KMS-11 (cell line): Measurements from ENCODE around the gene GAK.

Source experiments
- H2AFZ ChIP-seq: fragments of 200-600 bp; sonication (generic); 2 replicates; pipeline ENCODE4 v1.6.1; 2016; ENCODE audit warnings: antibody characterized with exemption, mixed run types, low read depth
- H3K27ac ChIP-seq: fragments of 200-600 bp; sonication (generic); 2 replicates; pipeline ENCODE4 v1.6.1; 2016; ENCODE audit warnings: mild to moderate bottlenecking, mixed run types
- H3K27me3 ChIP-seq: fragments of 200-600 bp; sonication (generic); 2 replicates; pipeline ENCODE4 v1.6.1; 2017; ENCODE audit warnings: mild to moderate bottlenecking, low read depth, mixed run types, moderate library complexity; ENCODE audit not compliant: insufficient read depth
- H3K36me3 ChIP-seq: fragments of 200-600 bp; sonication (generic); 2 replicates; pipeline ENCODE4 v1.6.1; 2017; ENCODE audit warnings: mild to moderate bottlenecking, mixed run types; ENCODE audit not compliant: insufficient read depth
- H3K4me1 ChIP-seq: fragments of 200-600 bp; sonication (generic); 2 replicates; pipeline ENCODE4 v1.6.1; 2016; ENCODE audit warnings: mild to moderate bottlenecking, low read depth, mixed run types; ENCODE audit not compliant: poor library complexity, severe bottlenecking
- H3K4me2 ChIP-seq: fragments of 200-600 bp; sonication (generic); 2 replicates; pipeline ENCODE4 v1.7.0; 2016; ENCODE audit warnings: mild to moderate bottlenecking, mixed run types
- H3K4me3 ChIP-seq: fragments of 200-600 bp; sonication (generic); IDR thresholded peaks from 2 replicates; pipeline ENCODE4 v1.6.1; 2017; ENCODE audit warnings: low read depth, low read length, mixed read lengths; ENCODE audit not compliant: insufficient read depth
- H3K79me2 ChIP-seq: fragments of 200-600 bp; sonication (generic); 2 replicates; pipeline ENCODE4 v1.6.1; 2016; ENCODE audit warnings: low read depth, mixed run types; ENCODE audit not compliant: insufficient read depth
- H3K9ac ChIP-seq: fragments of 200-600 bp; sonication (generic); 2 replicates; pipeline ENCODE4 v1.6.1; 2016; ENCODE audit warnings: mild to moderate bottlenecking, mixed run types
- H4K20me1 ChIP-seq: fragments of 200-600 bp; sonication (generic); 2 replicates; pipeline ENCODE4 v1.6.1; 2016; ENCODE audit warnings: mild to moderate bottlenecking, mixed run types; ENCODE audit not compliant: insufficient read depth
- CTCF ChIP-seq: fragments of 200-600 bp; sonication (generic); conservative IDR thresholded peaks from 2 replicates; pipeline ENCODE4 v1.6.1; 2017; ENCODE audit warnings: low read depth, mild to moderate bottlenecking, antibody characterized with exemption, low read length, moderate library complexity, mixed read lengths

Gene GAK

GRCh38 chr4:910366-911091 lies 21.6 kb downstream of the GAK start:
- Histone ChIP-seq H3K4me3 (no peak overlapping the region), H3K36me3 (no peaks in the 10 kb centered on the region), H3K4me2 (no peak overlapping the region), H2AFZ (no peak overlapping the region), H3K4me1 (no peaks in the 10 kb centered on the region), H4K20me1 (no peaks in the 10 kb centered on the region), H3K27ac (no peak overlapping the region), H3K9ac (no peak overlapping the region), H3K79me2 (peaks cover 5% of the 10 kb centered on the region; the same call in 1 of the 2 replicates), H3K27me3 (no peaks in the 10 kb centered on the region)
- no peak for TF ChIP-seq CTCF

- H3K4me2 ChIP-seq = no peak overlapping the region
- no peak for TF ChIP-seq CTCF
- H3K79me2 ChIP-seq = no peaks in the 10 kb centered on the region
- no peaks in the 10 kb centered on the region for H3K4me1 ChIP-seq
- H2AFZ ChIP-seq = no peak overlapping the region
- H3K9ac ChIP-seq = no peak overlapping the region
- H3K27me3 ChIP-seq = no peaks in the 10 kb centered on the region
- H3K36me3 ChIP-seq = no peaks in the 10 kb centered on the region
- H3K27ac ChIP-seq = no peak overlapping the region
- H3K4me3 ChIP-seq = no peak overlapping the region
- H4K20me1 ChIP-seq = no peaks in the 10 kb centered on the region
These were observed 22.3 kb downstream of the GAK start for GRCh38 chr4:909821-910220.

GRCh38 chr4:909131-909571 lies 23.0 kb downstream of the GAK start:
- Histone ChIP-seq H3K79me2 (no peaks in the 10 kb centered on the region), H3K4me2 (no peak overlapping the region), H2AFZ (no peak overlapping the region), H3K4me1 (no peaks in the 10 kb centered on the region), H3K27ac (no peak overlapping the region), H3K4me3 (no peak overlapping the region), H3K36me3 (no peaks in the 10 kb centered on the region), H4K20me1 (no peaks in the 10 kb centered on the region), H3K9ac (no peak overlapping the region), H3K27me3 (no peaks in the 10 kb centered on the region)
- TF ChIP-seq CTCF = no peak

- no peak for TF ChIP-seq CTCF
- H3K36me3 ChIP-seq = no peaks in the 10 kb centered on the region
- H2AFZ ChIP-seq = no peak overlapping the region
- no peaks in the 10 kb centered on the region for H4K20me1 ChIP-seq
- H3K9ac ChIP-seq = no peak overlapping the region
- H3K79me2 ChIP-seq = no peaks in the 10 kb centered on the region
- H3K27ac ChIP-seq = no peak overlapping the region
- no peaks in the 10 kb centered on the region for H3K27me3 ChIP-seq
- H3K4me1 ChIP-seq = no peaks in the 10 kb centered on the region
- H3K4me2 ChIP-seq = no peak overlapping the region
- H3K4me3 ChIP-seq = no peak overlapping the region
These were observed 24.3 kb downstream of the GAK start for GRCh38 chr4:907691-908425.
